Activated CD4-positive, alpha-beta T cell treated with anti-CD3 and anti-CD28 coated beads, Interleukin-2, amount 10 ng/mL, durations not matched to agents 7 days and 5 days (primary cell): ENCODE results near the gene ACAA1. TPM values are rescaled to one million over a fixed set of nuclear protein-coding genes. Genes with fewer than 3 reads are reported as not detected.
"Not testable (repeated sequence)": the region's sequence is repeated elsewhere in the genome, so short reads cannot be mapped to it uniquely, and the experiment has no call there.

Source experiments
- CTCF ChIA-PET: fragments of 350-600 bp; sonication (Branson Sonifier 250); formaldehyde crosslinking; loops from one replicate; lab custom pipeline; 2021; ENCODE audit warnings: antibody characterized with exemption; lab: Charles Lee
- POLR2A ChIA-PET: fragments of 350-600 bp; sonication (Branson Sonifier 250); formaldehyde crosslinking; loops from one replicate; lab custom pipeline; 2021; ENCODE audit warnings: antibody characterized with exemption; lab: Charles Lee
- DNase-seq: peaks from one replicate; pipeline ENCODE4 v3.0.0-alpha.2; 2020
- H3K27ac Mint-ChIP-seq: one replicate; pipeline ENCODE4 v1.8.0; 2021; ENCODE audit warnings: mild to moderate bottlenecking, moderate library complexity, mixed read lengths
- H3K27me3 Mint-ChIP-seq: one replicate; pipeline ENCODE4 v1.8.0; 2021; ENCODE audit warnings: mixed read lengths
- H3K36me3 Mint-ChIP-seq: one replicate; pipeline ENCODE4 v1.8.0; 2021; ENCODE audit warnings: low read depth, mixed read lengths
- H3K4me1 Mint-ChIP-seq: one replicate; pipeline ENCODE4 v1.8.0; 2021; ENCODE audit warnings: mixed read lengths
- H3K4me3 Mint-ChIP-seq: one replicate; pipeline ENCODE4 v1.8.0; 2021; ENCODE audit warnings: mild to moderate bottlenecking, moderate library complexity, mixed read lengths
- H3K9me3 Mint-ChIP-seq: one replicate; pipeline ENCODE4 v1.8.0; 2021; ENCODE audit warnings: mixed read lengths
- total RNA-seq, 2 experiments: library from RNA; stranded (reverse); gene quantifications; one replicate each; pipeline ENCODE4 v1.2.3, GENCODE V29; 2021

The ACAA1 gene
- total RNA-seq, 2 experiments from 2014 or later, result 93.8 to 114 TPM

GRCh38 chr3:38163841-38164642, 27.1 kb upstream of the ACAA1 start:
- CTCF ChIA-PET, result interaction anchor here (0.9 to 3.1 kb wide), 14 partner anchors 9 to 183 kb away, joined by 3 to 23 read pairs (median 4); partner anchors contain the start of genes ACAA1 and XYLB
- peaks cover 47% of the 10 kb centered on the region for H3K4me1 Mint-ChIP-seq
- peak overlapping the region; percentile 100 for H3K27ac Mint-ChIP-seq

DNA sequence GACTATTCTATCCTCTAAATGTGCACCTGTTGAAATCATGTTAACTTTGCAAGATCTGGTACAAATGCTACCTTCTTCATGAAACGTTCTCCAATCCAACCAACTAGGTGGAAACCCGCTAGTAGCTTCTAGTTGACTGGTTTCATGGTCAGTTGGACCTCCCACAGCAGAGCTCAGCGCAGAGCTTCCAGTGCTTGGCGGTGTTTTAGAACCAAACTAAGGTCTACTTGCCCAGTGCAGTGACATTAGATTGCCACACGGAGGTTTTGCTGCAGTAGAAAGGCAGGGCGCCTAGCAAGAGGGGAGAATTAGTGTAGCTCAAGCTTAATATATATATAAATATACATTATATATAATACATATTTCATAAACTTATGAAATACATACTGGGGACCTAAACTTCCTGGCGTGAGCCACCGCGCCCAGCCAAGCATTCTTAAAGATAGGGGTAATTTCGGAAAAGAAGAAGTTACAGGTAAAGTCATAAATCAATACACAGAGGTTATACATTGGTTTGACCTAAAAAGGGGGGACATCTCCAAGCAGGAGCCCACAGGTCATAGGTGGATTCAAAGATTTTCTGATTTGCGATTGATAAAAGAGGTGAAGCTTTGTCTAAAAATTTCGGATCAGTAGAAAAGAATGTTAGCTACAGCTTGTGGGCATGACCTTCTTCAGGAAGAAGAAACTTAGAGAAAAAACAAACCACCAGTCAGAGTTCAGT, 26.4 kb upstream of the ACAA1 start:
- Mint-ChIP-seq H3K27me3 (no peaks in the 10 kb centered on the region), H3K4me1 (peaks cover 41% of the 10 kb centered on the region), H3K27ac (peak overlapping the region; percentile 100), H3K36me3 (peaks cover 16% of the 10 kb centered on the region), H3K9me3 (no peaks in the 10 kb centered on the region), H3K4me3 (peak overlapping the region; percentile 95)
- ChIA-PET CTCF (interaction anchor here (0.6 to 3.1 kb wide), 10 partner anchors 9 to 183 kb away, joined by 3 to 23 read pairs (median 5); partner anchors contain the start of genes ACAA1 and XYLB), POLR2A (no interaction called here)
- DNase-seq, result peak; percentile 43

More at GRCh38 chr3:38163841-38164642, 27.1 kb upstream of the ACAA1 start:
- H3K9me3 Mint-ChIP-seq, result no peaks in the 10 kb centered on the region
- peaks cover 22% of the 10 kb centered on the region for H3K36me3 Mint-ChIP-seq
- POLR2A ChIA-PET, result interaction anchor here (0.8 to 2.4 kb wide), 4 partner anchors 15 to 470 kb away, joined by 3 to 17 read pairs (median 4); partner anchors contain the start of genes ACAA1 and MYD88
- H3K4me3 Mint-ChIP-seq, result peak overlapping the region; percentile 95
- no peaks in the 10 kb centered on the region for H3K27me3 Mint-ChIP-seq
- DNase-seq, result no peak

DNA sequence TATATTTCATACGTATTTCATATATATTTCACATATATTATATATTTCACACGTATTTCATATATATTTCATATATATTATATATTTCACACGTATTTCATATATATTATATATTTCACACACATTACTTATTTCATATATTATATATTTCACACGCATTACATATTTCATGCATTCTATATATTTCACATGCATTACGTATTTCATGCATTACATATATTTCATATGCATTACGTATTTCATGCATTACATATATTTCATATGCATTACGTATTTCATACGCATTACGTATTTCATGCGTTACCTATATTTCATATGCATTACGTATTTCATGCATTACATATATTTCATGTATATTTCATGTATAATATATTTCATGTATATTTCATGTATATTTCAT, 23.8 kb upstream of the ACAA1 start:
- H3K9me3 Mint-ChIP-seq, CTCF ChIA-PET, H3K27me3 Mint-ChIP-seq, H3K4me3 Mint-ChIP-seq, H3K27ac Mint-ChIP-seq, POLR2A ChIA-PET, H3K36me3 Mint-ChIP-seq, DNase-seq: not testable (repeated sequence)
- H3K4me1 Mint-ChIP-seq, result peaks cover 21% of the 10 kb centered on the region

DNA sequence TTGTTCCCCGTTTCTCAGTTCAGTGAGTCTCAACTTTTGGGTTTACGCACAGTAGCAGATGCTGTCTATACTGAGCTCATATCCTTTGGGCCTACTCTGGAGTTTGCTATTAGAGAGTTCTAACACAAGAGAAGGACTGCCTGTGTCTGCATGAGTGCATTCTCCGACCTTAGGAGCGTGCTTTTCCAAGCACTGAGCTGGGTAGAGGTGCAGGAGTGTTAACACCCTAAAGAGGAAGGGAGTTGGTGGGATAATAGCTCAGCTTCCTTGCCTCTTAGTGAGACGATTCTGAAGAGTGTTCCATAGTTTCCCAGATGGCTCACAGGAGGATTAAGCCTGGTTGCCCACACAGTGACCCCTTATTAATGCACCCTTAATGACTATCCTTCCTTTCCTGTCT, 21.5 kb upstream of the ACAA1 start:
- H3K36me3 Mint-ChIP-seq, result no peaks in the 10 kb centered on the region
- ChIA-PET POLR2A (no interaction called here), CTCF (interaction anchor here (1.1 to 1.9 kb wide), 5 partner anchors 16 to 188 kb away, joined by 3 to 4 read pairs (median 3); partner anchors contain the start of genes MYD88 and XYLB)
- DNase-seq, result no peak
- H3K4me3 Mint-ChIP-seq, result no peak overlapping the region
- H3K27ac Mint-ChIP-seq, result no peak overlapping the region
- H3K9me3 Mint-ChIP-seq, result no peaks in the 10 kb centered on the region
- H3K27me3 Mint-ChIP-seq, result no peaks in the 10 kb centered on the region
- peaks cover 14% of the 10 kb centered on the region for H3K4me1 Mint-ChIP-seq

GRCh38 chr3:38157595-38157994, 20.7 kb upstream of the ACAA1 start:
- H3K36me3 Mint-ChIP-seq, result no peaks in the 10 kb centered on the region
- H3K4me3 Mint-ChIP-seq, result no peak overlapping the region
- DNase-seq, result no peak
- CTCF ChIA-PET, result interaction anchor here (1.1 to 1.9 kb wide), 3 partner anchors 14 to 19 kb away, joined by 3 to 4 read pairs (median 3); partner anchors contain the start of gene MYD88
- POLR2A ChIA-PET, result no interaction called here
- H3K27me3 Mint-ChIP-seq, result no peaks in the 10 kb centered on the region
- H3K27ac Mint-ChIP-seq, result no peak overlapping the region
- peaks cover 13% of the 10 kb centered on the region for H3K4me1 Mint-ChIP-seq
- no peaks in the 10 kb centered on the region for H3K9me3 Mint-ChIP-seq

DNA sequence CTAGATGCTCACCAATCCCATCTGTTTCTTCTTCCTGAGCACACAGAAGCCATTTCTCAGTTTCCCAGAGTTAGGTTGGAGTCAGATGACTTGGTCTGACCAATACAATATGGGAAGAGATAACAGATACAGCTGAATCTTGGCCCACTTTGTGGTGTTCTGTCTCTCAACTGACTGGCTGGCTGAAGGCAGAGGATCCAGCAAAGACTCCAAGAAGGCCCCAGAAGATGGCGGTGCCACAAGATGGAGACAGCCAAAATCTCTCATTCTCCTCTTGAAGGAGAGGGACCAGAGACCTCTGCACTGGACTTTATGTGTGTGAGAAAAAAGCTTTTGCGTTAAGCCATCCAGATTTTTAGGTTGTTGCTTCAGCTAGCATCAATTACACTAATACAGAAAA, 20.2 kb upstream of the ACAA1 start:
- ChIA-PET POLR2A (no interaction called here), CTCF (interaction anchor here (1.1 to 1.9 kb wide), 3 partner anchors 14 to 18 kb away, joined by 3 to 4 read pairs (median 3); partner anchors contain the start of gene MYD88)
- Mint-ChIP-seq H3K36me3 (no peaks in the 10 kb centered on the region), H3K27ac (no peak overlapping the region), H3K9me3 (no peaks in the 10 kb centered on the region), H3K4me3 (no peak overlapping the region), H3K4me1 (peaks cover 16% of the 10 kb centered on the region), H3K27me3 (no peaks in the 10 kb centered on the region)
- DNase-seq, result no peak

GRCh38 chr3:38155825-38156224, 18.9 kb upstream of the ACAA1 start:
- peaks cover 28% of the 10 kb centered on the region for H3K4me1 Mint-ChIP-seq
- no peaks in the 10 kb centered on the region for H3K27me3 Mint-ChIP-seq
- H3K9me3 Mint-ChIP-seq, result peaks cover 6% of the 10 kb centered on the region
- H3K36me3 Mint-ChIP-seq, result peaks cover 4% of the 10 kb centered on the region
- DNase-seq, result no peak
- no peak overlapping the region for H3K27ac Mint-ChIP-seq
- ChIA-PET CTCF (no interaction called here), POLR2A (no interaction called here)
- H3K4me3 Mint-ChIP-seq, result no peak overlapping the region

DNA sequence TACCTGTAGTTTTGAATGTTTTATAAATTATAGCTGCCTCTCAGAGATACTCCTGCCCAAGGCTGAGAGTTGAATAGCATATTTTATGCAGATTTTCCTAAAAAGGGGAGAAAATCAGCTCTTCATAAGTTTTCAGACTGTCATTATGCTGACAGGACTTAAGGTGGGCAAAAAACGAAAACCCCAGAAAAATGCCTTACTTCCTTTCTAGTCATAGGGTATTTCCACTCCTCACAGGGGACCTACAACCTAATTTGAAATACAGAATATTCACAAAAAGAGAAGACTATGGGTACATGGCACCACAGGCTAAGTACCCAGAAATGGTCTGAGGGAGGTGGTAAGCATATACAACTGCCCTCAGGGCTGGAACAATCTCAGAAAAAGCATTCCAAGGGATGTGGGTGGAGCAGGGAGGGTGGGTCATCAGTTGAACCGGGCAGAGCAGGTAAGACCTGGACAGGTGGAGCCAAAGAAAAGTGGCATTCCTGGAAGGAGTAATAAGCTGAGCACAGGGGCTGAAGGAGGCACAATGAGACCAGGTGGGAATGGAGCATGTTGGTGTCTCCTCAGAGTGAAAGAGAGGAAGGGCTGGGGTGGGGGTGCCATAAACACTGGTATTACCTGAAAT, 17.8 kb upstream of the ACAA1 start:
- no peaks in the 10 kb centered on the region for H3K27me3 Mint-ChIP-seq
- peaks cover 6% of the 10 kb centered on the region for H3K9me3 Mint-ChIP-seq
- ChIA-PET CTCF (interaction anchor here (1.4 kb wide), 1 partner anchor 8 kb away, joined by 4 read pairs; no protein-coding TSS in a partner anchor), POLR2A (no interaction called here)
- peak; percentile 1 for DNase-seq
- H3K4me1 Mint-ChIP-seq, result peaks cover 32% of the 10 kb centered on the region
- peaks cover 4% of the 10 kb centered on the region for H3K36me3 Mint-ChIP-seq
- no peak overlapping the region for H3K4me3 Mint-ChIP-seq
- H3K27ac Mint-ChIP-seq, result no peak overlapping the region

GRCh38 chr3:38154033-38154494, 17.1 kb upstream of the ACAA1 start:
- Mint-ChIP-seq H3K36me3 (peaks cover 4% of the 10 kb centered on the region), H3K27me3 (no peaks in the 10 kb centered on the region), H3K4me3 (no peak overlapping the region), H3K27ac (no peak overlapping the region), H3K4me1 (peaks cover 37% of the 10 kb centered on the region), H3K9me3 (peaks cover 6% of the 10 kb centered on the region)
- DNase-seq, result no peak
- ChIA-PET POLR2A (interaction anchor here (1.6 kb wide), 1 partner anchor 11 kb away, joined by 3 read pairs; the partner anchor contains the start of gene OXSR1), CTCF (interaction anchor here (1.0 to 4.0 kb wide), 3 partner anchors 9 to 12 kb away, joined by 3 to 23 read pairs (median 4); partner anchors contain the start of gene OXSR1)

DNA sequence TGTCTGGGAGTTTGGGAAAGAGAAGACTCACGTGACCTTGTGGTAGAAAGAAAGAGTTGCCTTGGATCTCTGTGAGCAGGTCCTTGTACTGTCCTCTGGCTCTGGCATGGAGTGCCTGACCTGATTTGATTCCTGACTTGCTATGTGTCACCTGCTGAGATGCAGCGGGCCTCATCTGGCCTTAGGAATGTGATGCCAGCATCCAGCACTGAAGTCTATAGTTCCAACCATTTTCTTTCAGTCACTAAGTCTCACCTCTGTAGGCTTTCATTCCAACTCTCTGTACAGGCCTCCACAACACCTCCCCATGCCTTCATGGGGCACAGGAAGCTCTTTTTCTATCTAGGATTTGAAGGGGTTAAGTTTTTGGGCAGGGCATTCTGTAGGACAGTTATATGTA, 16.3 kb upstream of the ACAA1 start:
- Mint-ChIP-seq H3K36me3 (peaks cover 4% of the 10 kb centered on the region), H3K4me3 (no peak overlapping the region), H3K27ac (no peak overlapping the region), H3K4me1 (peaks cover 37% of the 10 kb centered on the region), H3K27me3 (no peaks in the 10 kb centered on the region), H3K9me3 (peaks cover 6% of the 10 kb centered on the region)
- POLR2A ChIA-PET, result interaction anchor here (1.6 kb wide), 1 partner anchor 12 kb away, joined by 3 read pairs; the partner anchor contains the start of gene OXSR1
- peak; percentile 3 for DNase-seq
- CTCF ChIA-PET, result interaction anchor here (1.0 to 4.0 kb wide), 2 partner anchors 11 kb away, joined by 3 to 23 read pairs; partner anchors contain the start of gene OXSR1

DNA sequence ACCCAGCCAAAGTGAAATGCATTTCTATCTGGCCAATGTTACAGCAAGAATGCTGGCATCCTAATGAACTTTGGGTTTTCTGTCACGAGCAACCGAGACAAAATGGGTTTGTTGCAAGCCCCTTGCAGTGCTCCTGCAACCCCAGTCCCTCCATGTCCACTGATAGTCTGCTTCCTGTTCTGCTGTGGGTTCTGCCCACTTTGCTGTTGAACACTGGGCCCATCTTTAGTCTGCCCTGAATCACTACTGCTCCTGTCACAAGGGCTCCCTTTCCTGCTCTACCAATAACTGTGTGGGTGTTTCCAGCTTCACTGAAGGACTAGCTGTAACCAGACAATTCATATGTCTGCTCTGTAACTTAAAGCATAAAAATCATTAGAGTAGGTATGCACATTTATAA, 15.7 kb upstream of the ACAA1 start:
- ChIA-PET POLR2A (interaction anchor here (0.6 to 1.6 kb wide), 2 partner anchors 12 to 328 kb away, joined by 3 read pairs; partner anchors contain the start of gene OXSR1), CTCF (interaction anchor here (0.6 to 4.0 kb wide), 4 partner anchors 11 to 127 kb away, joined by 3 to 23 read pairs (median 4); partner anchors contain the start of gene OXSR1)
- H3K4me3 Mint-ChIP-seq, result no peak overlapping the region
- H3K27ac Mint-ChIP-seq, result peak overlapping the region; percentile 1
- peaks cover 4% of the 10 kb centered on the region for H3K36me3 Mint-ChIP-seq
- peaks cover 39% of the 10 kb centered on the region for H3K4me1 Mint-ChIP-seq
- H3K27me3 Mint-ChIP-seq, result no peaks in the 10 kb centered on the region
- DNase-seq, result peak; percentile 4
- peaks cover 10% of the 10 kb centered on the region for H3K9me3 Mint-ChIP-seq
